Aorta (tissue), 5 donors: ENCODE measurements around the gene GLRA3. TPM values are rescaled to one million over a fixed set of nuclear protein-coding genes. Genes with fewer than 3 reads are reported as not detected.

Experiments
- ATAC-seq: fragments of 200-7000 bp; cut with Tn5 transposase; one replicate; pipeline ENCODE4 v1.9.1; 2022; ENCODE audit warnings: moderate library complexity; ENCODE audit not compliant: low FRiP score
- DNase-seq, 2 donors: peaks; one replicate each; pipeline ENCODE4 v3.0.0-alpha.2; 2020
- H3K27ac ChIP-seq, 2 donors: one replicate each; pipeline ENCODE4 v1.5.1; 2013; ENCODE audit warnings: low read length in 2 of 2, mild to moderate bottlenecking in 2 of 2, moderate library complexity in 2 of 2, control low read depth in 1 of 2, inconsistent platforms in 1 of 2, low read depth in 1 of 2
- H3K27me3 ChIP-seq, 2 donors: one replicate each; pipeline ENCODE4 v1.6.1; 2013; ENCODE audit warnings: control low read depth in 1 of 2, low read length in 1 of 2, mild to moderate bottlenecking in 1 of 2, moderate library complexity in 1 of 2; ENCODE audit not compliant: insufficient read depth in 2 of 2, control insufficient read depth in 1 of 2
- H3K36me3 ChIP-seq, 2 donors: one replicate each; pipeline ENCODE4 v1.6.1; 2013; ENCODE audit warnings: control low read depth in 1 of 2, low read length in 1 of 2, mild to moderate bottlenecking in 1 of 2; ENCODE audit not compliant: insufficient read depth in 2 of 2, control insufficient read depth in 1 of 2
- H3K4me1 ChIP-seq, 2 donors: one replicate each; pipeline ENCODE4 v1.6.1; 2013; ENCODE audit warnings: low read length in 2 of 2, control low read depth in 1 of 2, mild to moderate bottlenecking in 1 of 2, moderate library complexity in 1 of 2; ENCODE audit not compliant: insufficient read depth in 2 of 2, control insufficient read depth in 1 of 2
- H3K4me3 ChIP-seq, 2 donors: one replicate each; pipeline ENCODE4 v1.5.1; 2013; ENCODE audit warnings: low read length in 2 of 2, control low read depth in 1 of 2, mild to moderate bottlenecking in 1 of 2
- H3K9me3 ChIP-seq: one replicate; pipeline ENCODE4 v1.6.1; 2013; ENCODE audit warnings: mild to moderate bottlenecking, low read length; ENCODE audit not compliant: control insufficient read depth
- WGBS, 2 donors: extraction: QIAGEN DNeasy Blood & Tissue Kit; methylation state at CpG; one replicate each; pipeline ENCODE4 v1.1.7; 2013; 5-methylcytosine and 5-hydroxymethylcytosine counted together
- intact Hi-C, 2 donors: fragments of 100-400 bp; cut with DNase I; formaldehyde crosslinking; loops; one replicate each; pipeline versions ENCODE4 v1.14.2 to v1.15.0; 2022
- polyA plus RNA-seq, 2 donors: library from polyadenylated mRNA; stranded (reverse); fragments of 200-250 nt; gene quantifications; one replicate each; pipeline ENCODE4 v1.2.3, GENCODE V29; 2013
- total RNA-seq, 2 donors: library from RNA; stranded (reverse); fragmentation: NEBNext Ultra II Directional; extraction: Animal tissue kit (Norgen Biotek cat#: 25700); gene quantifications; one replicate each; pipeline ENCODE4 v1.2.1, GENCODE V29; 2021
- donor health status: healthy with polysubstance abuse.
- donor health status: Bipolar disorder and iron deficiency.
- donor health status: DM: no; HTN: no; CAD: no.
- donor health status: DM: no; HTN: no; CAD: no.
- donor health status: DM: yes; HTN: yes; CAD: no.

GLRA3 gene
- total and polyA plus RNA-seq, 4 donors = not detected

DNA sequence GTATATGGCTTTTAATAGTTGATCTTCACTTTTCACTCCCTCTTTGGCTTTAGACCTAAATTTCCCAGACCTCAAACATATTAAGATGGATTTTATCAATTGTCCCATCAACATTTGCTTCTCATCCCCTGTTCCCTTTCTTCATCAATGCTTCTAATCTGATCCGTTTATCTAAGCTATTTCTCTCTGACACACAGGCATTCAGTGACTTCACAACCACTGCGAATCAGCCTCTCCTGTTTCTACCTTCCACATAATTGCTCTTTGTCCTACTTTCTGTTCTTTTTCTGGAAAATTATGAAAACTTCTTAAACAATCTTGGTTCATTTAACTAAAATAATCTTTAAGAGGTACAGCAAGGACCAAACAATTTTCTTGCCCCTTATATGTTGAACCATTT is 115.2 kb downstream of the GLRA3 start:
- Histone ChIP-seq H3K27me3 (no peaks in the 10 kb centered on the region), H3K9me3 (no peaks in the 10 kb centered on the region), H3K4me3 (no peak overlapping the region), H3K4me1 (no peaks in the 10 kb centered on the region), H3K27ac (no peak overlapping the region), H3K36me3 (no peaks in the 10 kb centered on the region)
- DNase-seq (no peak), ATAC-seq (no peak)
- WGBS, 2 donors = 50 to 54% methylated on average over 2 of the region's 2 CpGs
- intact Hi-C loops = no loop called here

DNA sequence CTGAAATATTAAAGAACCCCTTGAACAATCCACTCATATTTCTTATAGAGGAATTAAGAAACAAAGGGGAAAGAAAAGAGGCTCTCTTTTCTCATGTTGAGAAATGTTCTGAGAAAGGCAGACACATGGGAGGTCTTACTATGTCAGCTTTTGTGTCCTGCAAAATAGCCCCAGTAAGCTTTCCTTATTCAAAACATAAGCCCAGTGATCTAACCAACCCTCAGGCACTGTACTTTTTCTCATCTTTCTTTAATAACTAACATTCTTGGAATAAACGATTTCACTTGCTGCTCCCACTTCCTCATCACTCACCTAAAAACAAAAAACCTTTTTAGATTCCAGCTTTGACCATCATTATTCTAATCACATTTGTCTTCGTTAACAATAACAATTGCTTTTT is 115.9 kb downstream of the GLRA3 start:
- ATAC-seq (no peak), DNase-seq (no peak)
- intact Hi-C loops = no loop called here
- Histone ChIP-seq H3K27me3 (no peaks in the 10 kb centered on the region), H3K4me3 (no peak overlapping the region), H3K4me1 (no peaks in the 10 kb centered on the region), H3K9me3 (no peaks in the 10 kb centered on the region), H3K36me3 (no peaks in the 10 kb centered on the region), H3K27ac (no peak overlapping the region)
- WGBS, 2 donors = 54 to 67% methylated on average over 2 of the region's 2 CpGs

DNA sequence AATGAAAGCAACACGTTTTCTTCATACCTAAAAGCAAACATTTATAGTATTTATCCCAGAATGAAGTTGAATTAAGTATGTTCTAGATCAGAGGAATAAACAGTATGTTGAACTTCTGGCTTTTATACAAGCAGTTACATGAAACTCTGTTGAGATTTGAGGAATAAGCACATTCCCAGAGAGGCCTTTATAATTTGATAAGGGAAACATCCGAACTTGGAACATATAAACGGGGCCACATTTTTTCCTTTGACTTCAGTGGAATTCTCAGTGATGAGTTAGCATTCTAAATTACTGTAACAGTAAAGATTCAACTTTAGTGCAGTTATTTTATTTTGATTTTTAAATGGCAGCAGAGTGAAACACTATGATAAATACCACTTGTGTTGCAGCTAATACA is 119.5 kb downstream of the GLRA3 start:
- 18 to 27% methylated on average over 3 of the region's 3 CpGs for WGBS, 2 donors
- DNase-seq = no peak
- ATAC-seq = no peak
- intact Hi-C loops = no loop called here
- H3K27ac ChIP-seq = no peak overlapping the region
- no peaks in the 10 kb centered on the region for H3K36me3 ChIP-seq
- no peak overlapping the region for H3K4me3 ChIP-seq
- H3K9me3 ChIP-seq = no peaks in the 10 kb centered on the region
- no peaks in the 10 kb centered on the region for H3K4me1 ChIP-seq
- no peaks in the 10 kb centered on the region for H3K27me3 ChIP-seq

DNA sequence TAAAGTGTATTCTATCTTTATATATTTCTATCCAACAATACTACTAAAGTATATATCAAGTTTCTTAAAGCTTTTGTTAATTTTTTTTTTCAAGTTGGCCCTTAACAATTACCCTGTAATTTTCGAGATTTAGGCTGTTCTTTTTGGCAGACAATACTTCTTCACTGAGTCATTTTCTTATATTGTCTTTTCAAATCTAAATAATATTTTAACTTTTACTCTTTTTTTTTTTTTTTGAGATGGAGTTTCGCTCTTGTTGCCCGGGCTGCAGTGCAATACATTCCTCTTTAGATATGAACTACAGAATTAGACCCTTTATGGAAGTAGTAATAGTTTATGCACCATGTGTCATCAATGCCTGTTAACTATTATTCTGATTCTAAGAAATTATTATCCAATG is 120.7 kb downstream of the GLRA3 start:
- Histone ChIP-seq H3K9me3 (no peaks in the 10 kb centered on the region), H3K36me3 (no peaks in the 10 kb centered on the region), H3K27ac (no peak overlapping the region), H3K4me1 (no peaks in the 10 kb centered on the region), H3K27me3 (no peaks in the 10 kb centered on the region), H3K4me3 (no peak overlapping the region)
- 20 to 36% methylated on average over 3 of the region's 3 CpGs for WGBS, 2 donors
- no peak for ATAC-seq
- intact Hi-C loops = no loop called here
- DNase-seq = no peak

DNA sequence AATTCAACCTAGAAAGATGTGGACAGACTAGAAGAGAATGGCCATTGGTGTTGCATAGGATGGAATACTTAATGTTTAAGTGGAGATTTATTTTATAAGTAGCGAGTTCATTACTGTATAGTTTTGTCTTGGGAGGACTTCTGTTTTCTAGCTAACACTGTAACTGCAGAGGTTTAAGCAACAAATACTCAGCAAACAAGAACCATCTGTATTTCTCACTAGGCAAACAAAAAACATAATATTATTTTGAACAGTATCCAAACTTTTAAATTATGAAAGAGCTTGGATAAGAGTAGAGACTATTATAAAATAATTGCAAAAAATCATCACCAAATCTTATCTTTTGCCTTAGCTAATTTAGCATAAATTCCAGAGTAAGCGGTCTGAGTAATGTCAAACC is 121.1 kb downstream of the GLRA3 start:
- ATAC-seq (no peak), DNase-seq (no peak)
- no peak overlapping the region for H3K4me3 ChIP-seq
- H3K9me3 ChIP-seq = no peaks in the 10 kb centered on the region
- intact Hi-C loops = no loop called here
- no peaks in the 10 kb centered on the region for H3K27me3 ChIP-seq
- H3K36me3 ChIP-seq = no peaks in the 10 kb centered on the region
- H3K4me1 ChIP-seq = no peaks in the 10 kb centered on the region
- H3K27ac ChIP-seq = no peak overlapping the region
- WGBS, 2 donors = 73 to 82% methylated on average over 2 of the region's 2 CpGs

DNA sequence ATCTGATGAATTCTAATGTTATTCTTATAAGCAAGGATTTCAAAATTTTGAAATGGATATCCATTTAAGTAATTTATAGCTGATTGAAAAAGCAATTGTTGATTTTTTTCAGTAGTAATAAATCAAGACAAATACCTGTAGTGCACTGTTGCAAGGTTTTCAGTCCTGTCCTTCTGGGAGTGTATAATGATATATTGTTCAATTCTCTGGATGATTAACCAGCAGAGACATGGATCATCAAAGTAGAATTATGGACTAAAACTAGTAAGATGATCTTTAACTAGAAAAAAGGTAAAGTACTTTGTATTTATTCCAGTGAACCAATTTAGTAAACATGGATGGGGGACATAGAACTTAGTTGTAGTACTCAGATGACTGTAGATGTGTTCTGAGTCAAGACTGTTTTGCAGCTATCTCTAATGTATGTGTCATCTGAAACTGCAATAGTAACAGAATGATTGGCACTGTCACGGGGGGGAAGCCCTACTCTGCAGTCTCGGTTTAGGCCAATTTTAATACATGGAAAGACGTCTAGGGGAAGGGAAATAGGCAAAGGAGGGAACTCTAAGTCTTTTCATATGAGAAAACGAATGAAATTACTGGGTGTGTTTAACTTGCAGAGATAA is 121.9 kb downstream of the GLRA3 start:
- no peaks in the 10 kb centered on the region for H3K4me1 ChIP-seq
- H3K9me3 ChIP-seq = no peaks in the 10 kb centered on the region
- H3K27ac ChIP-seq = no peak overlapping the region
- no peak overlapping the region for H3K4me3 ChIP-seq
- no peak for DNase-seq
- H3K27me3 ChIP-seq = no peaks in the 10 kb centered on the region
- WGBS, 2 donors = 85 to 92% methylated on average over 4 of the region's 4 CpGs
- H3K36me3 ChIP-seq = no peaks in the 10 kb centered on the region
- no peak for ATAC-seq
- intact Hi-C loops = no loop called here

DNA sequence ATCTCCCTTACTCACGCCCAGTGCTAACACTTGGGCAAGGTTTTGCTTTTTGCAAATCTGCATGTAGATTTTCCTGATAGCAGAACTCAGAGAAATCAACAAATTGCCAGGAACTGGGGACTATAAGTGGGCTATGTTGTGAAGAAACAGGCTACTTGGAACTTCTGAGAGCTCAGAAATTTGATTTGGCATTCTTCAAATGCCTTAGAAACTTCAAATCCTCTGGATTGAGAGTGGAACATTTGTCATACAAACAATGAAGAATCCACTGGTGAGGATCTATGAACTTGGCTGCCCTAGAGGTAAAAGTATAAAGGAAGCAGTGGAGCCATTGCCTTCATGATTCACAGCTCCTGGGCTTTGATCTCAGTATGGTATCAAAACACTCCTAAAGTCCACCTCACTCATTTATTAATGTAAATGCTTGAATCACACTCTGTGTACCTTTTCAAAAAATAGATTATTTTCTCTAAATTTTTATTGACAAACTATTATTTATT is 126.0 kb downstream of the GLRA3 start:
- WGBS, 2 donors = 92 to 96% methylated on average over 1 of the region's 1 CpG
- ATAC-seq = no peak
- intact Hi-C loops = no loop called here

DNA sequence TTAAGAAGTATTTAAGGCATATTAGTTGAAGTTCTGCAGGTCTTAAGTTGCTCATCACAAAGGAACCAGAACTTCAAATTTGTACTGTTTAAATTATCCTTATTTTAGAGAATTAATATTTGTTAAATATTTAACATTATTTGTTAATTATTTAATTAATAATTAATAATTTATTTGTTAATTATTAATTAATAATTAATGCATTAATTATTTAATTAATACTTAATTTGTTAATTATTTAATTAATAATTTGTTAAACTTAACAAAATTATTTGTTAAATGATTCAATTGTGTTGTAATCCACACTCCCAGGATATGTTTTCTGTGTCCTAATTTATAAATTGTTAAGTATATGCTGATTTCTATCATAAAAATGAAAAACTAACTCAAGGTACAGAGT is 129.4 kb downstream of the GLRA3 start:
- Histone ChIP-seq H3K27ac (no peak overlapping the region), H3K27me3 (no peaks in the 10 kb centered on the region), H3K9me3 (no peaks in the 10 kb centered on the region), H3K4me3 (no peak overlapping the region), H3K4me1 (no peaks in the 10 kb centered on the region), H3K36me3 (no peaks in the 10 kb centered on the region)
- intact Hi-C loops = no loop called here
- ATAC-seq (no peak), DNase-seq (no peak)

More for the DNA sequence above, 126.0 kb downstream of the GLRA3 start:
- Histone ChIP-seq H3K27me3 (no peaks in the 10 kb centered on the region), H3K36me3 (no peaks in the 10 kb centered on the region), H3K4me1 (no peaks in the 10 kb centered on the region), H3K9me3 (no peaks in the 10 kb centered on the region), H3K4me3 (no peak overlapping the region), H3K27ac (no peak overlapping the region)
- DNase-seq = no peak

DNA sequence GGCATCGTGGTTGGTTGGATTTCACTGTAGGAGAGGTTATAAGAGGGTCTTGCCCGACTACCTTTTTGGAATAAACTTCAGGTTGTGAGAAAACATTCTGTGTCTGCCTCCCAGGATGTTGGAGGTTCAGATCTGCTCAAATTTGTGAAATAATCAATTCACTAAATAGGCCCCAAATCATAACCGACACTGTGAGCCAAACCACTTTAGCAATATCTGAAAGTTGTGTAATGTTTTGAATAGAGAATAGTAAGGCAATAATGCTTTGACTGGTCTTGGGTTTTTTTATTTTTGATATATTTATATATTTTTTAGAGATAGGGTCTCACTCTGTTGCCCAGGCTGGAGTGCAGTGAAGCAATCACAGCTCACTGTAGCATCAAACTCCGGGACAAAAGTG is 131.2 kb downstream of the GLRA3 start:
- no peak for DNase-seq
- 67 to 70% methylated on average over 4 of the region's 4 CpGs for WGBS, 2 donors
- Histone ChIP-seq H3K4me1 (no peaks in the 10 kb centered on the region), H3K27me3 (no peaks in the 10 kb centered on the region), H3K36me3 (no peaks in the 10 kb centered on the region), H3K4me3 (no peak overlapping the region), H3K27ac (no peak overlapping the region), H3K9me3 (no peaks in the 10 kb centered on the region)
- intact Hi-C loops = no loop called here
- no peak for ATAC-seq
